Neural progenitor cell (in vitro differentiated cells): ENCODE measurements around the gene NDUFAF2.

Experiments
- EZH2 ChIP-seq: fragments of 200-600 bp; sonication (generic); IDR thresholded peaks from 2 replicates; pipeline ENCODE4 v1.6.1; 2017; ENCODE audit warnings: antibody characterized with exemption, mild to moderate bottlenecking, moderate library complexity
- TF ChIP-seq, protein P1 (sequence below): fragments of 200-600 bp; sonication (generic); IDR thresholded peaks from 2 replicates; pipeline ENCODE4 v1.5.1; 2017; ENCODE audit warnings: antibody characterized with exemption, mild to moderate bottlenecking

DNA sequence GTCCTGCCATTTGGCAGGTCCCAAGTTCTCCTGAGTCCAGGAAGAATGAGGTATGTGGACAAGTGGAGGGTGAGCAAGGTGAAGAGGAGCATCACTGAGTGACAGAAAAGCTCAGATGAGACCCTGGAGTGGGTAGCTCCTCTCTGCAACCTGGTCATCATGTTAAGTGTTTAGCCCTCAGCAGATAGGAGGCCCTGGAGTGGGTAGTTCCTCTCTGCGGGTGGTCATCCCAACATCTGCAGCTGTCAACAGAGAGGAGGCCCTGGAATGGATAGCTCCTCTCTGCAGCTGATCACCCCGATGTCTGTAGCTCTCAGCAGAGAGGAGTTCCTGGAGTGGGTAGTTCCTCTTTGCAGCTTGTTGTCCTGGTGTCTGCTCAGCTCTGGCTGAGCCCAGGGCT lies 48.4 kb downstream of the NDUFAF2 start:
- no peak for TF ChIP-seq EZH2
- TF ChIP-seq, protein P1, sequence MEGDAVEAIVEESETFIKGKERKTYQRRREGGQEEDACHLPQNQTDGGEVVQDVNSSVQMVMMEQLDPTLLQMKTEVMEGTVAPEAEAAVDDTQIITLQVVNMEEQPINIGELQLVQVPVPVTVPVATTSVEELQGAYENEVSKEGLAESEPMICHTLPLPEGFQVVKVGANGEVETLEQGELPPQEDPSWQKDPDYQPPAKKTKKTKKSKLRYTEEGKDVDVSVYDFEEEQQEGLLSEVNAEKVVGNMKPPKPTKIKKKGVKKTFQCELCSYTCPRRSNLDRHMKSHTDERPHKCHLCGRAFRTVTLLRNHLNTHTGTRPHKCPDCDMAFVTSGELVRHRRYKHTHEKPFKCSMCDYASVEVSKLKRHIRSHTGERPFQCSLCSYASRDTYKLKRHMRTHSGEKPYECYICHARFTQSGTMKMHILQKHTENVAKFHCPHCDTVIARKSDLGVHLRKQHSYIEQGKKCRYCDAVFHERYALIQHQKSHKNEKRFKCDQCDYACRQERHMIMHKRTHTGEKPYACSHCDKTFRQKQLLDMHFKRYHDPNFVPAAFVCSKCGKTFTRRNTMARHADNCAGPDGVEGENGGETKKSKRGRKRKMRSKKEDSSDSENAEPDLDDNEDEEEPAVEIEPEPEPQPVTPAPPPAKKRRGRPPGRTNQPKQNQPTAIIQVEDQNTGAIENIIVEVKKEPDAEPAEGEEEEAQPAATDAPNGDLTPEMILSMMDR, result no peak
